ENCODE measurements around the gene TMOD3. TPM values are rescaled to one million over a fixed set of nuclear protein-coding genes. Genes with fewer than 3 reads are reported as not detected.

Gene TMOD3
- total RNA-seq, 6 experiments from 2014 or later: 56.4 to 68.8 (median 59.9) TPM

DNA sequence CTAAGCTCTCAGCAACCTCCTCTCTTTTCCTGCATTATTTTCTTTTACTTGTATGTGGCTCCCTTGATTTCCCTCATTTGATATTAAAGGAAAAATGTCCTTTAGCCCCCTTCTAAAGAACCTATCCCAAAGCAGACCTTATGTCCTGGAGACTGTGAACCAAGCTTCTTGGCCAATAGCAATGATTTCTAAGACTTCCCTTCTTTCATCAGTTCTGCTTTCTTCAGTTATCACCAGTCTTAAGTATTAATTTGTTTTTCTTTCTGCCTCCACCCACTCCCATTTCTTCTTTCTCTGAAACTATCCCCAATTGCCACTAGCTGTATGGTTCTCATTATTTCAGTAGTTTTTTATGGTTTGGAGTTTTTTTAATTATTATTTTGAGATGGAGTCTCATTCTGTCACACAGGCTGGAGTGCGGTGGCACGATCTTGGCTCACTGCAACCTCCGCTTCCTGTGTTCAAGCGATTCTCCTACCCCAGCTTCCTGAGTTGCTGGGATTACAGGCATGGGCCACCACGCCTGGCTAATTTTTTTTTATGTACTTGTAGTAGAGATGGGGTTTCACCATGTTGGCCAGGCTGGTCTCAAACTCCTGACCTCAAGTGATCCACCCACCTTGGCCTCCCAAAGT lies 12.1 kb downstream of the TMOD3 start:
- H3K27ac Mint-ChIP-seq: peak overlapping the region; percentile 93
- no peak for DNase-seq
- no peaks in the 10 kb centered on the region for H3K27me3 Mint-ChIP-seq (ENCODE audit: insufficient read depth)
- TF ChIP-seq, protein P1, sequence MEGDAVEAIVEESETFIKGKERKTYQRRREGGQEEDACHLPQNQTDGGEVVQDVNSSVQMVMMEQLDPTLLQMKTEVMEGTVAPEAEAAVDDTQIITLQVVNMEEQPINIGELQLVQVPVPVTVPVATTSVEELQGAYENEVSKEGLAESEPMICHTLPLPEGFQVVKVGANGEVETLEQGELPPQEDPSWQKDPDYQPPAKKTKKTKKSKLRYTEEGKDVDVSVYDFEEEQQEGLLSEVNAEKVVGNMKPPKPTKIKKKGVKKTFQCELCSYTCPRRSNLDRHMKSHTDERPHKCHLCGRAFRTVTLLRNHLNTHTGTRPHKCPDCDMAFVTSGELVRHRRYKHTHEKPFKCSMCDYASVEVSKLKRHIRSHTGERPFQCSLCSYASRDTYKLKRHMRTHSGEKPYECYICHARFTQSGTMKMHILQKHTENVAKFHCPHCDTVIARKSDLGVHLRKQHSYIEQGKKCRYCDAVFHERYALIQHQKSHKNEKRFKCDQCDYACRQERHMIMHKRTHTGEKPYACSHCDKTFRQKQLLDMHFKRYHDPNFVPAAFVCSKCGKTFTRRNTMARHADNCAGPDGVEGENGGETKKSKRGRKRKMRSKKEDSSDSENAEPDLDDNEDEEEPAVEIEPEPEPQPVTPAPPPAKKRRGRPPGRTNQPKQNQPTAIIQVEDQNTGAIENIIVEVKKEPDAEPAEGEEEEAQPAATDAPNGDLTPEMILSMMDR (IDR thresholded peaks at IDR 0.05): no peak
- no peaks in the 10 kb centered on the region for H3K9me3 Mint-ChIP-seq
- H3K4me3 Mint-ChIP-seq: peak overlapping the region; percentile 31; the same call in 1 of the 2 replicates
- peaks cover 92% of the 10 kb centered on the region for H3K4me1 Mint-ChIP-seq (ENCODE audit: low read depth)
- H3K36me3 Mint-ChIP-seq (ENCODE audit: low read depth): no peaks in the 10 kb centered on the region

DNA sequence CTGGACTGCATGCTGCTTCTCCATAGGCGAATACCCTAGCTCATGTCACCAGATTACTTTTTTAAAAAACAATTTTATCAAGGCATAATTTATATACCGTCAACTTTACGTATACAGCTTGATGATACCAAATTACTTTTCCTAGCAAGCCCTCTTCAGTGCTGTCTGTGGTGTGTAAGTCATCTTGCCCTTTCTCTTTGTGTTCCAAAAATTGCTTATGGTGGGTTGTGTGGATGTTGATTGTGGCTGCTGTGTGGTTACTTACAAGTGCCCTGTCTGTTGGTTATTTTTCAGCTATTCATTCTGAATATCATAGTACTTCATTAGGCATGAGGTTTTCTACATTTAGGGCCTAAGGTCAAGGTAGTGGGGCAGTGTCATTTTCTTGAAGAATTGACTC lies 12.8 kb downstream of the TMOD3 start:
- H3K4me1 Mint-ChIP-seq (ENCODE audit: low read depth): peaks cover 92% of the 10 kb centered on the region
- TF ChIP-seq, protein P1 (IDR thresholded peaks at IDR 0.05): no peak
- H3K9me3 Mint-ChIP-seq: no peaks in the 10 kb centered on the region
- H3K27ac Mint-ChIP-seq: peak overlapping the region; percentile 93
- H3K27me3 Mint-ChIP-seq (ENCODE audit: insufficient read depth): no peaks in the 10 kb centered on the region
- peak overlapping the region; percentile 73; the same call in 1 of the 2 replicates for H3K4me3 Mint-ChIP-seq
- H3K36me3 Mint-ChIP-seq (ENCODE audit: low read depth): no peaks in the 10 kb centered on the region
- no peak for DNase-seq

DNA sequence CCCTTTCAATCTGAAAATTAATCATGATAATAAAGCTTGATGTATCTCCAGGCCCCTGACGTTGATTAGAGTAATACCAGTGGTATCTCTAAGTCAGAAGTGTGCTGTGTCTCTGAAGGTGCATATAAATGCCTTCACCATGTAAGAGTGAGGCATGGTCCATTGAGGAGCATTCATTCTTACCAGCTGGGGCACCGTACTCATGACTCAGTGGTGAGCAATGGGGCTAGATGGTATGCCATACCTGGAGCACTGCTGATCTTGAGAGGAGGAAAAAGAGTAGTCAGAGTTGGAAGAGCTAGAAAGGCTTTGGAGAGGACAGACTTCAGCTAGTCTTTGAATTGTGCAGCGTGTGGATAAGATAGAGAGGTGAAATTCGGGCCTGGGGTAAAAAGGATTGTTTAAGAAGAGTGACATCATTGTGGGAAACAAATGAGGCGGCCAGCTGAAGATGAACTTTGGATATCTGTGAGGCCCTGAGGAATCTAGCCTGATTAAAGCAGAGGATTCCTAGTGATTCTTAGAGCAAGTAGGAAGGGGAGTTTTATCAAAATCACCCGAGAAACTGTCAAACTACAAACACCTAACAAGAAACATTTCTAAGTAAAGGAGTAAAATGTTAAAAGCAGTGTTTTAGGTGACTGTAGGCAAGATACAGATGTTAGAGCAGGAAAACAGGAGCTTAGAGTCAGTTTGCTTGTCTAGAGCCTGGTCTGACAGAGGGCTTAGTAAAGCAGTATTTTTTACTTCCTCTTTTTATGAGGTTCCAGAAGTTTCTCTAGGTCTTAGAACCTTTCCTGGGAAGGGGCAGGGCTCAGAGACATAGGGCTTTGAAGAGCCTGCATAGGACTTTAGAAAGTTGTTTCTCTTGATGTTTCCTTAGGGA lies 13.6 kb downstream of the TMOD3 start:
- TF ChIP-seq, protein P1 (IDR thresholded peaks at IDR 0.05): no peak
- Mint-ChIP-seq H3K4me3 (peak overlapping the region; percentile 73), H3K9me3 (no peaks in the 10 kb centered on the region), H3K4me1 (ENCODE audit: low read depth) (peaks cover 92% of the 10 kb centered on the region), H3K36me3 (ENCODE audit: low read depth) (no peaks in the 10 kb centered on the region), H3K27me3 (ENCODE audit: insufficient read depth) (no peaks in the 10 kb centered on the region), H3K27ac (peak overlapping the region; percentile 93)
- peak; percentile 81 for DNase-seq

DNA sequence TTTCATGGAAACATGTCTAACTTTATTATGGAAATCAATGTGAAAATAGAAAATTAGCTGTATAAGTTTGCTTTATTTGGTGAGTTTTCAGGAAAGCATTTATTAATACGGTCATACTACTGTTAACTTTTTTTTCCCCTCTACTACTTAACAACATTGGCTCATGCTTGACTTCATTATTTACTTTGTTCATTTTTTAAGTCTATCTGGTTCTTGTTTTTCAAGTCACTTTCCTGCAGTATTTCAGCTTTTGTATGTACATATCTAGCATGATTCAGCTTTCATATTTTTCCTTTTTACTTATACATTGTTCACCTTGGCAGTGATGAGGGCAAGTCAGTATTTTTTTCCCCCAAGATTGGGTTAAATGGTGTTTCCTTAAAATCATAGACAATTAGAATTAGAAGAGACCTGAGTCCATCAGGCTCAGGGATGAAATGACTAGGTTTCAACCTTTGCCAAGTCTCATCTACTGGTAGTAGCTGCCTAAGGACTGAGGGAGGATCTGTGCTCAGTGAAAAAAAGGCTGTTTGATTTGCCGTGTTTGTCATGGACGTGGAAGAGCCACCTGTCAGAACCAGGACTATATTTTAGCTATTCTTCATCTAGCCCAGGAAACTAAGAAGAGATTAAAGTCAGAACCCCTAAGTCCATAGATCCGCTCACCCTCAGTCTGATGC lies 15.4 kb downstream of the TMOD3 start:
- Mint-ChIP-seq H3K9me3 (no peaks in the 10 kb centered on the region), H3K4me3 (peak overlapping the region; percentile 77), H3K27ac (peak overlapping the region; percentile 89), H3K36me3 (ENCODE audit: low read depth) (peaks cover 10% of the 10 kb centered on the region), H3K27me3 (ENCODE audit: insufficient read depth) (no peaks in the 10 kb centered on the region), H3K4me1 (ENCODE audit: low read depth) (peaks cover 100% of the 10 kb centered on the region)
- peak; percentile 3 for DNase-seq
- TF ChIP-seq, protein P1 (IDR thresholded peaks at IDR 0.05): no peak

DNA sequence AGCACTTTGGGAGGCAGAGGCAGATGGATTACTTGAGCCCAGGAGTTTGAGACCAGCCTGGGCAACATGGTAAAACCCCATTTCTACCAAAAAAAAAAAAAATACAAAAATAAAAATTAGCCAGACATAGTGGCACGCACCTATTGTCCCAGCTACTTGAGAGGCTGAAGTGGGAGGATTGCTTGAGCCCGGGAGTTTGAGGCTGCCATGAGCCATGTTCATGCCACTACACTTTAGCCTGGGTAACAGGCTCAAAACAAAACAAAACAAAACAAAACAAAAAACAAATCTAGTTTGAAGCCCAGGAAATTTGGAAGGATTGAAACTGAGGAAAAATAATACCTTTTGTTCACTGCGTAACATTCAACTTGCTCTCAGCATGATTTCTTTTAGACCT lies 16.6 kb downstream of the TMOD3 start:
- DNase-seq: no peak
- TF ChIP-seq, protein P1 (IDR thresholded peaks at IDR 0.05): no peak
- Mint-ChIP-seq H3K4me3 (peak overlapping the region; percentile 75), H3K9me3 (no peaks in the 10 kb centered on the region), H3K27ac (peak overlapping the region; percentile 89), H3K27me3 (ENCODE audit: insufficient read depth) (peaks cover 2% of the 10 kb centered on the region; the same call in 1 of the 2 replicates), H3K36me3 (ENCODE audit: low read depth) (peaks cover 21% of the 10 kb centered on the region), H3K4me1 (ENCODE audit: low read depth) (peaks cover 100% of the 10 kb centered on the region)
